K562 (cell line): Measurements from ENCODE around the gene SLC17A1. TPM values are rescaled to one million over a fixed set of nuclear protein-coding genes. Genes with fewer than 3 reads are reported as not detected.

Experiments used
- ATAC-seq: fragments of 200-7000 bp; cut with Tn5 transposase; 3 replicates; pipeline ENCODE4 v1.9.1; 2020; ENCODE audit warnings: moderate library complexity
- BruUV-seq: library from RNA; stranded (reverse); fragments of 400-500 nt; replicated peaks from 2 replicates; lab custom pipeline; 2021; lab: Mats Ljungman, UMichigan
- CTCF ChIA-PET: fragments of 300-600 bp; formaldehyde crosslinking; extraction: SDS; loops from one replicate; lab custom pipeline; 2021; ENCODE audit warnings: low intra/inter-chr PET ratio; lab: Yijun Ruan, JAX
- POLR2A ChIA-PET: fragments of 300-600, 350-650 bp; sonication (Branson Sonifier 250); formaldehyde crosslinking; extraction: SDS; loops from one replicate; lab custom pipeline; 2021; ENCODE audit warnings: antibody characterized with exemption, inconsistent platforms; lab: Yijun Ruan, JAX
- DNase-seq, 4 experiments: peaks; one replicate each; pipeline versions ENCODE4 v3.0.0 to v3.0.0-alpha.2; 2011 to 2018; ENCODE audit warnings: low spot score in 3 of 4, mixed read lengths in 3 of 4; ENCODE audit errors: extremely low read depth in 1 of 4
- FAIRE-seq: peaks from 2 replicates; lab custom pipeline; 2011; peaks lifted over from hg19 to GRCh38; lab: Jason Lieb, UNC
- H2AFZ ChIP-seq: 2 replicates; pipeline ENCODE4 v1.6.0; 2011; ENCODE audit warnings: low read depth, low read length, control low read depth, inconsistent platforms
- H3K27ac ChIP-seq: fragments of 200-600 bp; 3 replicates; pipeline ENCODE4 v1.8.0; 2011; ENCODE audit warnings: low read depth, mild to moderate bottlenecking, control low read depth, inconsistent platforms, low read length, moderate library complexity, mixed read lengths; ENCODE audit errors: extremely low read depth
- H3K27me3 ChIP-seq, 2 experiments: fragments of 300-600 bp in 1 of 2; 2 replicates in 1 of 2; 3 replicates in 1 of 2; pipeline versions ENCODE4 v1.6.0 to v1.8.0; 2011; ENCODE audit warnings: inconsistent platforms in 2 of 2, low read length in 2 of 2, mild to moderate bottlenecking in 1 of 2, mixed read lengths in 1 of 2, moderate library complexity in 1 of 2; ENCODE audit not compliant: control insufficient read depth in 2 of 2, insufficient read depth in 2 of 2
- H3K36me3 ChIP-seq: fragments of 300-600 bp; 3 replicates; pipeline ENCODE4 v1.8.0; 2011; ENCODE audit warnings: mild to moderate bottlenecking, low read length, inconsistent platforms; ENCODE audit not compliant: control insufficient read depth, insufficient read depth
- H3K4me1 ChIP-seq, 2 experiments: fragments of 200-600 bp in 1 of 2; replicated peaks in 1 of 2; 2 replicates in 1 of 2; 3 replicates in 1 of 2; pipeline versions ENCODE4 v1.5.1 to v1.8.0; 2011; ENCODE audit warnings: inconsistent platforms in 2 of 2, low read length in 2 of 2, mild to moderate bottlenecking in 1 of 2, mixed read lengths in 1 of 2, moderate library complexity in 1 of 2; ENCODE audit not compliant: control insufficient read depth in 2 of 2, insufficient read depth in 2 of 2
- H3K4me2 ChIP-seq: 2 replicates; pipeline ENCODE4 v1.6.1; 2011; ENCODE audit warnings: low read length, control low read depth, inconsistent platforms, mixed read lengths; ENCODE audit not compliant: insufficient read depth
- H3K4me3 ChIP-seq: fragments of 200-600 bp; sonication (generic), shearing (Covaris generic); 2 replicates; pipeline ENCODE4 v1.5.1; 2016; ENCODE audit warnings: control low read depth, inconsistent platforms
- H3K79me2 ChIP-seq: fragments of 200-600 bp; 3 replicates; pipeline ENCODE4 v1.8.0; 2011; ENCODE audit warnings: low read length, inconsistent platforms; ENCODE audit not compliant: control insufficient read depth, insufficient read depth
- H3K9ac ChIP-seq, 2 experiments: 2 replicates each; pipeline versions ENCODE4 v1.6.0 to v1.6.1; 2011; ENCODE audit warnings: low read depth in 2 of 2, low read length in 2 of 2, control low read depth in 1 of 2, inconsistent platforms in 1 of 2, mild to moderate bottlenecking in 1 of 2, mixed read lengths in 1 of 2; ENCODE audit not compliant: insufficient read depth in 1 of 2
- H3K9me1 ChIP-seq: one replicate; pipeline ENCODE4 v1.6.0; 2011; ENCODE audit warnings: inconsistent platforms, mild to moderate bottlenecking, low read length, moderate library complexity; ENCODE audit not compliant: control insufficient read depth, insufficient read depth
- H3K9me3 ChIP-seq: replicated peaks from 2 replicates; pipeline ENCODE4 v1.5.1; 2011; ENCODE audit warnings: low read depth, low read length, inconsistent platforms; ENCODE audit not compliant: control insufficient read depth, insufficient read depth
- H4K20me1 ChIP-seq: replicated peaks from 2 replicates; pipeline ENCODE4 v1.6.1; 2011; ENCODE audit warnings: low read length, inconsistent platforms, mixed read lengths; ENCODE audit not compliant: control insufficient read depth, insufficient read depth
- HDGF ChIP-seq: fragments of 450-650 bp; IDR thresholded peaks from 2 replicates; pipeline ENCODE4 v1.6.1; 2016
- WGBS: fragments of 100-300 bp; shearing (Covaris generic); methylation state at CpG from one replicate; pipeline ENCODE4 v1.1.6; 2016; ENCODE audit warnings: low coverage, mixed read lengths; ENCODE audit not compliant: insufficient coverage; ENCODE audit errors: missing lambda C conversion rate; 5-methylcytosine and 5-hydroxymethylcytosine counted together
- in situ Hi-C: fragments of 300-500 bp; cut with MboI; formaldehyde crosslinking; loops from 4 replicates; pipeline ENCODE4 v1.15.0; 2018; ENCODE audit warnings: inconsistent platforms, mixed read lengths
- intact Hi-C: fragments of 100-400 bp; cut with micrococcal nuclease; formaldehyde crosslinking; loops from 2 replicates; pipeline ENCODE4 v1.14.2; 2022
- polyA plus RNA-seq, 8 experiments: library from polyadenylated mRNA; depleted of rRNA in 4 of 8; stranded (reverse) in 5 of 8; unstranded in 3 of 8; fragments of >200 nt; fragmentation: Nextera tagmentation in 2 of 8; fragmentation: Illumina TruSeq in 1 of 8; extraction: Ambion mirVana in 2 of 8; extraction: Trizol in 1 of 8; gene quantifications; 2 replicates each; pipeline versions ENCODE4 v1.2.1 to v1.2.3, GENCODE V29; 2011 to 2014; ENCODE audit warnings: inconsistent platforms in 1 of 8, missing spikeins in 1 of 8
- total RNA-seq, 7 experiments: library from RNA; depleted of rRNA in 6 of 7; stranded (reverse); fragments of >200 nt in 6 of 7; fragmentation: Illumina TruSeq in 2 of 7; extraction: Trizol in 2 of 7; gene quantifications; 2 replicates each; pipeline versions ENCODE4 v1.2.1 to v1.2.3, GENCODE V29; 2011 to 2021; ENCODE audit warnings: low replicate concordance in 1 of 7
- TF ChIP-seq, protein P1 (sequence below), 2 experiments: fragments of 450-650 bp; IDR thresholded peaks; 2 replicates each; pipeline ENCODE4 v1.6.1; 2018; ENCODE audit warnings: mild to moderate bottlenecking in 2 of 2, low read depth in 1 of 2; ENCODE audit not compliant: partially characterized antibody in 2 of 2

Gene SLC17A1
- total and polyA plus RNA-seq, 9 of the 15 experiments (the other 6 are each of a cell fraction or from before 2014, with no cell fraction given), result not detected

DNA sequence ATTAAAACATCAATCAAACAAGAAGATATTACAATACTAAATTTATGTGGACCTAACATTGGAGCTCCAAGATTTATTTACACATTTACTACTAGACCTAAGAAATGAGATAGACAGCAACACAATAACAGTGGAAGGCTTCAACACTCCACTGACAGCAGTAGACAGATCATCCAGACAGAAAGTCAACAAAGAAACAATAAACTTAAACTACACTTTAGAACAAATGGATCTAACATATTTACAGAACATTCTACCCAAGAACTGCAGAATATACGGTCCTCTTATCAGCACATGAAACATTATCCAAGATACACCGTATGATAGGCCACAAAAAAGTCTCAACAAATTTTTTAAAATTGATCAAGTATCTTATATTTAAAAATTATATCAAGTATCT is 27.0 kb downstream of the SLC17A1 start:
- Histone ChIP-seq H3K9me3 (no peaks in the 10 kb centered on the region), H4K20me1 (no peaks in the 10 kb centered on the region), H2AFZ (no peak overlapping the region), H3K27ac (no peak overlapping the region), H3K9ac (no peak overlapping the region), H3K4me1 (no peaks in the 10 kb centered on the region), H3K9me1 (no peaks in the 10 kb centered on the region), H3K36me3 (no peaks in the 10 kb centered on the region), H3K79me2 (no peaks in the 10 kb centered on the region), H3K27me3 (no peaks in the 10 kb centered on the region), H3K4me3 (no peak overlapping the region), H3K4me2 (no peak overlapping the region)
- in situ Hi-C loops, result no loop called here
- ChIA-PET POLR2A (interaction anchor here (0.6 kb wide), 1 partner anchor 9 kb away, joined by 3 read pairs; no protein-coding TSS in a partner anchor), CTCF (no interaction called here)
- DNase-seq (no peak), FAIRE-seq (no peak), ATAC-seq (no peak)
- intact Hi-C loops, result no loop called here
- BruUV-seq, result no TSS peak
- WGBS, result 0% methylated on average over 2 of the region's 2 CpGs
- no peak for TF ChIP-seq HDGF
- TF ChIP-seq, protein P1, sequence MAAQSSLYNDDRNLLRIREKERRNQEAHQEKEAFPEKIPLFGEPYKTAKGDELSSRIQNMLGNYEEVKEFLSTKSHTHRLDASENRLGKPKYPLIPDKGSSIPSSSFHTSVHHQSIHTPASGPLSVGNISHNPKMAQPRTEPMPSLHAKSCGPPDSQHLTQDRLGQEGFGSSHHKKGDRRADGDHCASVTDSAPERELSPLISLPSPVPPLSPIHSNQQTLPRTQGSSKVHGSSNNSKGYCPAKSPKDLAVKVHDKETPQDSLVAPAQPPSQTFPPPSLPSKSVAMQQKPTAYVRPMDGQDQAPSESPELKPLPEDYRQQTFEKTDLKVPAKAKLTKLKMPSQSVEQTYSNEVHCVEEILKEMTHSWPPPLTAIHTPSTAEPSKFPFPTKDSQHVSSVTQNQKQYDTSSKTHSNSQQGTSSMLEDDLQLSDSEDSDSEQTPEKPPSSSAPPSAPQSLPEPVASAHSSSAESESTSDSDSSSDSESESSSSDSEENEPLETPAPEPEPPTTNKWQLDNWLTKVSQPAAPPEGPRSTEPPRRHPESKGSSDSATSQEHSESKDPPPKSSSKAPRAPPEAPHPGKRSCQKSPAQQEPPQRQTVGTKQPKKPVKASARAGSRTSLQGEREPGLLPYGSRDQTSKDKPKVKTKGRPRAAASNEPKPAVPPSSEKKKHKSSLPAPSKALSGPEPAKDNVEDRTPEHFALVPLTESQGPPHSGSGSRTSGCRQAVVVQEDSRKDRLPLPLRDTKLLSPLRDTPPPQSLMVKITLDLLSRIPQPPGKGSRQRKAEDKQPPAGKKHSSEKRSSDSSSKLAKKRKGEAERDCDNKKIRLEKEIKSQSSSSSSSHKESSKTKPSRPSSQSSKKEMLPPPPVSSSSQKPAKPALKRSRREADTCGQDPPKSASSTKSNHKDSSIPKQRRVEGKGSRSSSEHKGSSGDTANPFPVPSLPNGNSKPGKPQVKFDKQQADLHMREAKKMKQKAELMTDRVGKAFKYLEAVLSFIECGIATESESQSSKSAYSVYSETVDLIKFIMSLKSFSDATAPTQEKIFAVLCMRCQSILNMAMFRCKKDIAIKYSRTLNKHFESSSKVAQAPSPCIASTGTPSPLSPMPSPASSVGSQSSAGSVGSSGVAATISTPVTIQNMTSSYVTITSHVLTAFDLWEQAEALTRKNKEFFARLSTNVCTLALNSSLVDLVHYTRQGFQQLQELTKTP (IDR thresholded peaks at IDR 0.05; ENCODE audit: low read depth in 1 of 2, partially characterized antibody in 2 of 2), result no peak
